ENCODE results near the gene MYH10. TPM values are rescaled to one million over a fixed set of nuclear protein-coding genes. Genes with fewer than 3 reads are reported as not detected.

MYH10 gene
- total and polyA plus RNA-seq, 8 donors, result 1.8 to 104 (median 11.2) TPM

- Histone ChIP-seq H3K36me3 (peaks cover 2 to 75% (median 56%) of the 10 kb centered on the region in 4 donors), H3K4me3 (no peak overlapping the region), H3K27me3 (no peaks in the 10 kb centered on the region), H3K9me3 (no peaks in the 10 kb centered on the region), H3K4me1 (no peaks in the 10 kb centered on the region), H3K27ac (no peak overlapping the region)
- DNase-seq, result no peak
- intact Hi-C loops (cut with DNase I; ENCODE audit: low total_unique reads), result no loop called here
- 86 to 98% (median 87%) methylated on average over 5 to 9 of the region's 9 CpGs for WGBS, 5 donors
- no peak for TF ChIP-seq EP300 (IDR thresholded peaks at IDR 0.05)
- TF ChIP-seq POLR2A (IDR thresholded peaks at IDR 0.05), result no peak
- TF ChIP-seq, protein P1, sequence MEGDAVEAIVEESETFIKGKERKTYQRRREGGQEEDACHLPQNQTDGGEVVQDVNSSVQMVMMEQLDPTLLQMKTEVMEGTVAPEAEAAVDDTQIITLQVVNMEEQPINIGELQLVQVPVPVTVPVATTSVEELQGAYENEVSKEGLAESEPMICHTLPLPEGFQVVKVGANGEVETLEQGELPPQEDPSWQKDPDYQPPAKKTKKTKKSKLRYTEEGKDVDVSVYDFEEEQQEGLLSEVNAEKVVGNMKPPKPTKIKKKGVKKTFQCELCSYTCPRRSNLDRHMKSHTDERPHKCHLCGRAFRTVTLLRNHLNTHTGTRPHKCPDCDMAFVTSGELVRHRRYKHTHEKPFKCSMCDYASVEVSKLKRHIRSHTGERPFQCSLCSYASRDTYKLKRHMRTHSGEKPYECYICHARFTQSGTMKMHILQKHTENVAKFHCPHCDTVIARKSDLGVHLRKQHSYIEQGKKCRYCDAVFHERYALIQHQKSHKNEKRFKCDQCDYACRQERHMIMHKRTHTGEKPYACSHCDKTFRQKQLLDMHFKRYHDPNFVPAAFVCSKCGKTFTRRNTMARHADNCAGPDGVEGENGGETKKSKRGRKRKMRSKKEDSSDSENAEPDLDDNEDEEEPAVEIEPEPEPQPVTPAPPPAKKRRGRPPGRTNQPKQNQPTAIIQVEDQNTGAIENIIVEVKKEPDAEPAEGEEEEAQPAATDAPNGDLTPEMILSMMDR (IDR thresholded peaks at IDR 0.05), result no peak
- no peak for TF ChIP-seq POLR2AphosphoS5 (IDR thresholded peaks at IDR 0.05)
These were observed 126.7 kb downstream of the MYH10 start for GRCh38 chr17:8503807-8504206.

GRCh38 chr17:8503368-8503767, 127.2 kb downstream of the MYH10 start:
- peak in 1 of 2 donors; percentile 25 for DNase-seq
- no peak for TF ChIP-seq EP300 (IDR thresholded peaks at IDR 0.05)
- TF ChIP-seq, protein P1 (IDR thresholded peaks at IDR 0.05), result no peak
- TF ChIP-seq POLR2A (IDR thresholded peaks at IDR 0.05), result no peak
- TF ChIP-seq POLR2AphosphoS5 (IDR thresholded peaks at IDR 0.05), result no peak
- H3K27me3 ChIP-seq, result no peaks in the 10 kb centered on the region
- H3K27ac ChIP-seq, result no peak overlapping the region
- no peaks in the 10 kb centered on the region for H3K4me1 ChIP-seq
- intact Hi-C loops (cut with DNase I; ENCODE audit: low total_unique reads), result no loop called here
- H3K9me3 ChIP-seq, result no peaks in the 10 kb centered on the region
- peaks cover 0 to 75% (median 56%) of the 10 kb centered on the region in 4 donors for H3K36me3 ChIP-seq
- no peak overlapping the region for H3K4me3 ChIP-seq
- 68 to 83% (median 73%) methylated on average over 6 of the region's 6 CpGs for WGBS, 5 donors

GRCh38 chr17:8502126-8502525, 128.4 kb downstream of the MYH10 start:
- H3K9me3 ChIP-seq, result no peaks in the 10 kb centered on the region
- no peak overlapping the region for H3K4me3 ChIP-seq
- no peaks in the 10 kb centered on the region for H3K27me3 ChIP-seq
- H3K27ac ChIP-seq, result no peak overlapping the region
- no peak for DNase-seq
- WGBS, 5 donors, result 81 to 86% (median 82%) methylated on average over 6 of the region's 6 CpGs
- intact Hi-C loops (cut with DNase I; ENCODE audit: low total_unique reads), result no loop called here
- peaks cover 0 to 72% (median 49%) of the 10 kb centered on the region in 4 donors for H3K36me3 ChIP-seq
- TF ChIP-seq EP300 (IDR thresholded peaks at IDR 0.05), result no peak
- no peak for TF ChIP-seq POLR2A (IDR thresholded peaks at IDR 0.05)
- TF ChIP-seq, protein P1 (IDR thresholded peaks at IDR 0.05), result no peak
- TF ChIP-seq POLR2AphosphoS5 (IDR thresholded peaks at IDR 0.05), result no peak
- H3K4me1 ChIP-seq, result no peaks in the 10 kb centered on the region

GRCh38 chr17:8500609-8501008, 129.9 kb downstream of the MYH10 start:
- Histone ChIP-seq H3K27me3 (no peaks in the 10 kb centered on the region), H3K9me3 (no peaks in the 10 kb centered on the region), H3K4me1 (no peaks in the 10 kb centered on the region), H3K36me3 (peaks cover 0 to 72% (median 47%) of the 10 kb centered on the region in 4 donors), H3K27ac (no peak overlapping the region), H3K4me3 (no peak overlapping the region)
- WGBS, 5 donors, result 77 to 89% (median 86%) methylated on average over 8 of the region's 8 CpGs
- DNase-seq, result no peak
- intact Hi-C loops (cut with DNase I; ENCODE audit: low total_unique reads), result no loop called here
- no peak for TF ChIP-seq POLR2AphosphoS5 (IDR thresholded peaks at IDR 0.05)

DNA sequence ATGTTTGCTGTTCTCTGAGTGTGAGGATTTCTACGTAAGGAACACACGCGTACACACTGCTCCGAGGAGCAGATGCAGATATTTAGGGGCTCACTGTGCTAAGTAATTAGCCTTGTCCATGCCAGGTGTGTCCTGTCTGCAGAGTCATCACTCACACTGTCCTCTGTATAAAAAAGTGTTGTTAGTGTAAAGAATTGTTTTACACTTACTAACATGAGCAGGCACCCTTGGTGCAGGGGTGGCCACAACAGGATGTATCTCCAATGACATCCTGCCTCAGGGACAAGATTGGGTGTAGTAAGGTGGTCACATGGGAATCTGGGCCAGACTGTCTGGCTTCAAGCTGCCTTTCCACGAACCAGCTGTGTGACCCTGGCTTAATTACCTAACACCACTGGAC, 130.9 kb downstream of the MYH10 start:
- WGBS, 5 donors, result 77 to 91% (median 86%) methylated on average over 5 of the region's 5 CpGs
- Histone ChIP-seq H3K4me1 (no peaks in the 10 kb centered on the region), H3K27ac (no peak overlapping the region), H3K27me3 (no peaks in the 10 kb centered on the region), H3K36me3 (peaks cover 0 to 74% (median 41%) of the 10 kb centered on the region in 4 donors), H3K9me3 (no peaks in the 10 kb centered on the region), H3K4me3 (no peak overlapping the region)
- no peak for DNase-seq
- TF ChIP-seq EP300 (IDR thresholded peaks at IDR 0.05) (no peak), POLR2A (IDR thresholded peaks at IDR 0.05) (no peak), POLR2AphosphoS5 (IDR thresholded peaks at IDR 0.05) (no peak)
- TF ChIP-seq, protein P1 (IDR thresholded peaks at IDR 0.05), result no peak
- intact Hi-C loops (cut with DNase I; ENCODE audit: low total_unique reads), result no loop called here

Data from stomach (tissue), 9 donors.